Testis (tissue), 2 donors: ENCODE data around the gene PTPRC.

ENCODE experiments used
- POLR2A ChIP-seq: fragments of 450-650 bp; IDR thresholded peaks from one replicate; pipeline ENCODE4 v1.6.1; 2017; ENCODE audit warnings: antibody characterized with exemption, mild to moderate bottlenecking, moderate library complexity
- TF ChIP-seq, protein P1 (sequence below), 3 experiments: fragments of 450-650 bp in 2 of 3; fragments of 200-600 bp in 1 of 3; sonication (generic) in 1 of 3; IDR thresholded peaks; one replicate each; pipeline ENCODE4 v1.5.1; 2016 to 2019; ENCODE audit warnings: antibody characterized with exemption in 3 of 3, mild to moderate bottlenecking in 2 of 3, moderate library complexity in 1 of 3

DNA sequence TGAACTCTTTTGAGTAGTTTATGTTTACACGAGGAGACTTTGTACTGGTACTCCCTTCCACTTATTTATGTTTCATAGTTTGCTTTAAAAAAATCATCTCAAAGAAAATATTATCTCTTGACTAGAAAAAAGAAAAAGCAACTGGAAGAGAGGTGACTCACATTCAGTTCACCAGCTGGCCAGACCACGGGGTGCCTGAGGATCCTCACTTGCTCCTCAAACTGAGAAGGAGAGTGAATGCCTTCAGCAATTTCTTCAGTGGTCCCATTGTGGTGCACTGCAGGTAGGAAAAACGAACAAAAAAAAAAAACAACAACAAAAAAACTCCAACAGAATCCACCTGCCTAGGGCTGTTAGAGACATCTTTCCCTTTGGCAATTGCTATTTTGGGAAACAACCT is 102.9 kb downstream of the PTPRC start:
- TF ChIP-seq, protein P1, sequence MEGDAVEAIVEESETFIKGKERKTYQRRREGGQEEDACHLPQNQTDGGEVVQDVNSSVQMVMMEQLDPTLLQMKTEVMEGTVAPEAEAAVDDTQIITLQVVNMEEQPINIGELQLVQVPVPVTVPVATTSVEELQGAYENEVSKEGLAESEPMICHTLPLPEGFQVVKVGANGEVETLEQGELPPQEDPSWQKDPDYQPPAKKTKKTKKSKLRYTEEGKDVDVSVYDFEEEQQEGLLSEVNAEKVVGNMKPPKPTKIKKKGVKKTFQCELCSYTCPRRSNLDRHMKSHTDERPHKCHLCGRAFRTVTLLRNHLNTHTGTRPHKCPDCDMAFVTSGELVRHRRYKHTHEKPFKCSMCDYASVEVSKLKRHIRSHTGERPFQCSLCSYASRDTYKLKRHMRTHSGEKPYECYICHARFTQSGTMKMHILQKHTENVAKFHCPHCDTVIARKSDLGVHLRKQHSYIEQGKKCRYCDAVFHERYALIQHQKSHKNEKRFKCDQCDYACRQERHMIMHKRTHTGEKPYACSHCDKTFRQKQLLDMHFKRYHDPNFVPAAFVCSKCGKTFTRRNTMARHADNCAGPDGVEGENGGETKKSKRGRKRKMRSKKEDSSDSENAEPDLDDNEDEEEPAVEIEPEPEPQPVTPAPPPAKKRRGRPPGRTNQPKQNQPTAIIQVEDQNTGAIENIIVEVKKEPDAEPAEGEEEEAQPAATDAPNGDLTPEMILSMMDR (IDR thresholded peaks at IDR 0.05): no peak
- no peak for TF ChIP-seq POLR2A
